Measurements from ENCODE around the gene RGMB. TPM values are rescaled to one million over a fixed set of nuclear protein-coding genes. Genes with fewer than 3 reads are reported as not detected.

RGMB gene
- total RNA-seq, 1 donor from 2014 or later, result 29.7 TPM

- Histone ChIP-seq H3K36me3 (ENCODE audit: control insufficient read depth in 3 of 3, insufficient read depth in 3 of 3, low read length in 3 of 3) (no peaks in the 10 kb centered on the region), H3K9ac (ENCODE audit: low read depth in 1 of 3, low read length in 3 of 3) (no peak overlapping the region), H3K27ac (ENCODE audit: low read depth, low read length) (no peak overlapping the region), H3K27me3 (ENCODE audit: control insufficient read depth in 3 of 3, insufficient read depth in 3 of 3, low read length in 3 of 3) (no peaks in the 10 kb centered on the region), H3K9me3 (ENCODE audit: control insufficient read depth in 3 of 3, low read length in 3 of 3) (no peaks in the 10 kb centered on the region), H3K4me1 (ENCODE audit: control insufficient read depth in 3 of 3, insufficient read depth in 3 of 3, low read length in 3 of 3) (peaks cover 14 to 19% (median 15%) of the 10 kb centered on the region in 3 donors), H3K4me3 (ENCODE audit: low read length in 3 of 3) (no peak overlapping the region)
These were observed 7.6 kb upstream of the RGMB start for GRCh38 chr5:98765815-98766214.

- Histone ChIP-seq H3K9ac (ENCODE audit: low read depth in 1 of 3, low read length in 3 of 3) (no peak overlapping the region), H3K27ac (ENCODE audit: low read depth, low read length) (no peak overlapping the region), H3K4me3 (ENCODE audit: low read length in 3 of 3) (no peak overlapping the region), H3K36me3 (ENCODE audit: control insufficient read depth in 3 of 3, insufficient read depth in 3 of 3, low read length in 3 of 3) (no peaks in the 10 kb centered on the region), H3K4me1 (ENCODE audit: control insufficient read depth in 3 of 3, insufficient read depth in 3 of 3, low read length in 3 of 3) (peaks cover 20 to 28% (median 27%) of the 10 kb centered on the region in 3 donors), H3K27me3 (ENCODE audit: control insufficient read depth in 3 of 3, insufficient read depth in 3 of 3, low read length in 3 of 3) (no peaks in the 10 kb centered on the region), H3K9me3 (ENCODE audit: control insufficient read depth in 3 of 3, low read length in 3 of 3) (no peaks in the 10 kb centered on the region)
These were observed 5.9 kb upstream of the RGMB start for GRCh38 chr5:98767581-98767980.

GRCh38 chr5:98768160-98768959 is 5.1 kb upstream of the RGMB start:
- H3K9ac ChIP-seq (ENCODE audit: low read depth in 1 of 3, low read length in 3 of 3), result peak overlapping the region; percentile 74 to 84 (median 82)
- no peaks in the 10 kb centered on the region for H3K36me3 ChIP-seq (ENCODE audit: control insufficient read depth in 3 of 3, insufficient read depth in 3 of 3, low read length in 3 of 3)
- peaks cover 24 to 32% (median 30%) of the 10 kb centered on the region in 3 donors for H3K4me1 ChIP-seq (ENCODE audit: control insufficient read depth in 3 of 3, insufficient read depth in 3 of 3, low read length in 3 of 3)
- no peaks in the 10 kb centered on the region for H3K27me3 ChIP-seq (ENCODE audit: control insufficient read depth in 3 of 3, insufficient read depth in 3 of 3, low read length in 3 of 3)
- H3K4me3 ChIP-seq (ENCODE audit: low read length in 3 of 3), result peak overlapping the region; percentile 67 to 87 (median 78)
- H3K9me3 ChIP-seq (ENCODE audit: control insufficient read depth in 3 of 3, low read length in 3 of 3), result no peaks in the 10 kb centered on the region
- no peak overlapping the region for H3K27ac ChIP-seq (ENCODE audit: low read depth, low read length)

- H3K27me3 ChIP-seq (ENCODE audit: control insufficient read depth in 3 of 3, insufficient read depth in 3 of 3, low read length in 3 of 3), result no peaks in the 10 kb centered on the region
- H3K9ac ChIP-seq (ENCODE audit: low read depth in 1 of 3, low read length in 3 of 3), result peak overlapping the region; percentile 74 to 84 (median 82)
- no peak overlapping the region for H3K27ac ChIP-seq (ENCODE audit: low read depth, low read length)
- peaks cover 24 to 32% (median 30%) of the 10 kb centered on the region in 3 donors for H3K4me1 ChIP-seq (ENCODE audit: control insufficient read depth in 3 of 3, insufficient read depth in 3 of 3, low read length in 3 of 3)
- no peaks in the 10 kb centered on the region for H3K9me3 ChIP-seq (ENCODE audit: control insufficient read depth in 3 of 3, low read length in 3 of 3)
- H3K4me3 ChIP-seq (ENCODE audit: low read length in 3 of 3), result peak overlapping the region; percentile 67 to 87 (median 78)
- no peaks in the 10 kb centered on the region for H3K36me3 ChIP-seq (ENCODE audit: control insufficient read depth in 3 of 3, insufficient read depth in 3 of 3, low read length in 3 of 3)
These were observed 4.6 kb upstream of the RGMB start for GRCh38 chr5:98768960-98769209.

GRCh38 chr5:98769210-98769958 is 4.1 kb upstream of the RGMB start:
- Histone ChIP-seq H3K27ac (ENCODE audit: low read depth, low read length) (peak overlapping the region; percentile 22), H3K4me1 (ENCODE audit: control insufficient read depth in 3 of 3, insufficient read depth in 3 of 3, low read length in 3 of 3) (peaks cover 24 to 32% (median 30%) of the 10 kb centered on the region in 3 donors), H3K36me3 (ENCODE audit: control insufficient read depth in 3 of 3, insufficient read depth in 3 of 3, low read length in 3 of 3) (no peaks in the 10 kb centered on the region), H3K4me3 (ENCODE audit: low read length in 3 of 3) (peak overlapping the region; percentile 67 to 87 (median 78)), H3K27me3 (ENCODE audit: control insufficient read depth in 3 of 3, insufficient read depth in 3 of 3, low read length in 3 of 3) (no peaks in the 10 kb centered on the region), H3K9ac (ENCODE audit: low read depth in 1 of 3, low read length in 3 of 3) (peak overlapping the region; percentile 74 to 84 (median 82)), H3K9me3 (ENCODE audit: control insufficient read depth in 3 of 3, low read length in 3 of 3) (no peaks in the 10 kb centered on the region)

- H3K27ac ChIP-seq (ENCODE audit: low read depth, low read length), result peak overlapping the region; percentile 22
- H3K27me3 ChIP-seq (ENCODE audit: control insufficient read depth in 3 of 3, insufficient read depth in 3 of 3, low read length in 3 of 3), result no peaks in the 10 kb centered on the region
- H3K4me1 ChIP-seq (ENCODE audit: control insufficient read depth in 3 of 3, insufficient read depth in 3 of 3, low read length in 3 of 3), result peaks cover 24 to 32% (median 30%) of the 10 kb centered on the region in 3 donors
- H3K9ac ChIP-seq (ENCODE audit: low read depth in 1 of 3, low read length in 3 of 3), result peak overlapping the region; percentile 74 to 84 (median 82)
- H3K4me3 ChIP-seq (ENCODE audit: low read length in 3 of 3), result peak overlapping the region; percentile 67 to 87 (median 78)
- H3K36me3 ChIP-seq (ENCODE audit: control insufficient read depth in 3 of 3, insufficient read depth in 3 of 3, low read length in 3 of 3), result no peaks in the 10 kb centered on the region
- no peaks in the 10 kb centered on the region for H3K9me3 ChIP-seq (ENCODE audit: control insufficient read depth in 3 of 3, low read length in 3 of 3)
These were observed 3.6 kb upstream of the RGMB start for GRCh38 chr5:98769959-98770208.

GRCh38 chr5:98770209-98770910 is 3.1 kb upstream of the RGMB start:
- Histone ChIP-seq H3K27me3 (ENCODE audit: control insufficient read depth in 3 of 3, insufficient read depth in 3 of 3, low read length in 3 of 3) (no peaks in the 10 kb centered on the region), H3K9me3 (ENCODE audit: control insufficient read depth in 3 of 3, low read length in 3 of 3) (no peaks in the 10 kb centered on the region), H3K4me3 (ENCODE audit: low read length in 3 of 3) (peak overlapping the region; percentile 67 to 87 (median 78)), H3K9ac (ENCODE audit: low read depth in 1 of 3, low read length in 3 of 3) (peak overlapping the region; percentile 74 to 84 (median 82)), H3K27ac (ENCODE audit: low read depth, low read length) (peak overlapping the region; percentile 22), H3K4me1 (ENCODE audit: control insufficient read depth in 3 of 3, insufficient read depth in 3 of 3, low read length in 3 of 3) (peaks cover 26 to 35% (median 30%) of the 10 kb centered on the region in 3 donors), H3K36me3 (ENCODE audit: control insufficient read depth in 3 of 3, insufficient read depth in 3 of 3, low read length in 3 of 3) (no peaks in the 10 kb centered on the region)

GRCh38 chr5:98770911-98771322 is 2.5 kb upstream of the RGMB start:
- Histone ChIP-seq H3K27ac (ENCODE audit: low read depth, low read length) (peak overlapping the region; percentile 22), H3K36me3 (ENCODE audit: control insufficient read depth in 3 of 3, insufficient read depth in 3 of 3, low read length in 3 of 3) (no peaks in the 10 kb centered on the region), H3K4me1 (ENCODE audit: control insufficient read depth in 3 of 3, insufficient read depth in 3 of 3, low read length in 3 of 3) (peaks cover 31 to 40% (median 36%) of the 10 kb centered on the region in 3 donors), H3K27me3 (ENCODE audit: control insufficient read depth in 3 of 3, insufficient read depth in 3 of 3, low read length in 3 of 3) (no peaks in the 10 kb centered on the region), H3K9me3 (ENCODE audit: control insufficient read depth in 3 of 3, low read length in 3 of 3) (no peaks in the 10 kb centered on the region), H3K9ac (ENCODE audit: low read depth in 1 of 3, low read length in 3 of 3) (peak overlapping the region; percentile 74 to 84 (median 82)), H3K4me3 (ENCODE audit: low read length in 3 of 3) (peak overlapping the region; percentile 67 to 87 (median 78))

- Histone ChIP-seq H3K9me3 (ENCODE audit: control insufficient read depth in 3 of 3, low read length in 3 of 3) (no peaks in the 10 kb centered on the region), H3K27ac (ENCODE audit: low read depth, low read length) (peak overlapping the region; percentile 22), H3K9ac (ENCODE audit: low read depth in 1 of 3, low read length in 3 of 3) (peak overlapping the region; percentile 74 to 84 (median 82)), H3K36me3 (ENCODE audit: control insufficient read depth in 3 of 3, insufficient read depth in 3 of 3, low read length in 3 of 3) (no peaks in the 10 kb centered on the region), H3K4me1 (ENCODE audit: control insufficient read depth in 3 of 3, insufficient read depth in 3 of 3, low read length in 3 of 3) (peaks cover 37 to 46% (median 42%) of the 10 kb centered on the region in 3 donors), H3K4me3 (ENCODE audit: low read length in 3 of 3) (peak overlapping the region; percentile 67 to 87 (median 78)), H3K27me3 (ENCODE audit: control insufficient read depth in 3 of 3, insufficient read depth in 3 of 3, low read length in 3 of 3) (no peaks in the 10 kb centered on the region)
These were observed 1.9 kb upstream of the RGMB start for GRCh38 chr5:98771382-98772109.
